K562 (cell line): ENCODE results near the gene PPP1R37. TPM values are rescaled to one million over a fixed set of nuclear protein-coding genes. Genes with fewer than 3 reads are reported as not detected.

ENCODE experiments used
- ATF7 ChIP-seq: fragments of 450-650 bp; IDR thresholded peaks from 2 replicates; pipeline ENCODE4 v1.7.1; 2014; ENCODE audit warnings: mild to moderate bottlenecking, moderate library complexity
- CREB1 ChIP-seq, 2 experiments: sonication (generic) in 1 of 2; formaldehyde crosslinking in 1 of 2; IDR thresholded peaks; 2 replicates each; pipeline versions ENCODE4 v1.6.1 to v1.8.0; 2012 to 2022; ENCODE audit warnings: inconsistent platforms in 1 of 2, mild to moderate bottlenecking in 1 of 2, missing genetic modification reagents in 1 of 2, moderate library complexity in 1 of 2
- GATAD2B ChIP-seq: fragments of 450-650 bp; IDR thresholded peaks from 2 replicates; pipeline ENCODE4 v1.6.1; 2017; ENCODE audit warnings: mild to moderate bottlenecking, borderline replicate concordance
- KLF1 ChIP-seq: fragments of 450-650 bp; IDR thresholded peaks from 2 replicates; pipeline ENCODE4 v1.6.1; 2016; ENCODE audit warnings: missing genetic modification characterization, missing compliant biosample characterization
- MAFG ChIP-seq: fragments of 450-650 bp; conservative IDR thresholded peaks from 2 replicates; pipeline ENCODE4 v1.6.1; 2016; ENCODE audit warnings: missing genetic modification characterization, missing compliant biosample characterization
- MXI1 ChIP-seq: IDR thresholded peaks from 2 replicates; pipeline ENCODE4 v1.6.1; 2011; ENCODE audit warnings: low read depth, mild to moderate bottlenecking, improper control_type of control experiment, low read length
- NONO ChIP-seq, 2 experiments: fragments of 200-400 bp in 1 of 2; fragments of 450-650 bp in 1 of 2; formaldehyde crosslinking in 1 of 2; IDR thresholded peaks; 2 replicates each; pipeline ENCODE4 v1.6.1; 2017; ENCODE audit warnings: low read depth in 2 of 2, mild to moderate bottlenecking in 2 of 2, moderate library complexity in 2 of 2, low read length in 1 of 2
- RBFOX2 ChIP-seq: fragments of 200-400 bp; formaldehyde crosslinking; IDR thresholded peaks from 2 replicates; pipeline ENCODE4 v1.6.1; 2017; ENCODE audit warnings: low read depth, mild to moderate bottlenecking, low read length, moderate library complexity
- SIN3B ChIP-seq: fragments of 450-650 bp; IDR thresholded peaks from 2 replicates; pipeline ENCODE4 v1.6.1; 2017; ENCODE audit warnings: low read depth, mild to moderate bottlenecking, moderate library complexity
- SMARCA4 ChIP-seq: fragments of 450-650 bp; IDR thresholded peaks from 2 replicates; pipeline ENCODE4 v1.6.1; 2016
- SRF ChIP-seq, 2 experiments: fragments of 250-450, 450-650 bp in 1 of 2; sonication (Bioruptor Pico) in 1 of 2; sonication (generic) in 1 of 2; formaldehyde crosslinking; IDR thresholded peaks; 2 replicates each; pipeline versions ENCODE4 v1.5.0 to v1.5.1; 2020 to 2022; ENCODE audit warnings: mild to moderate bottlenecking in 1 of 2, missing genetic modification reagents in 1 of 2
- SRSF1 ChIP-seq: fragments of 200-400 bp; formaldehyde crosslinking; IDR thresholded peaks from 2 replicates; pipeline ENCODE4 v1.6.1; 2017; ENCODE audit warnings: mild to moderate bottlenecking, low read depth, low read length, moderate library complexity
- TBL1XR1 ChIP-seq, 2 experiments: IDR thresholded peaks; 2 replicates each; pipeline ENCODE4 v1.6.1; 2012; ENCODE audit warnings: improper control_type of control experiment in 2 of 2, low read length in 2 of 2, mild to moderate bottlenecking in 1 of 2
- TBP ChIP-seq: optimal IDR thresholded peaks from 2 replicates; pipeline ENCODE3; 2011; ENCODE audit warnings: low read depth, low read length, improper control_type of control experiment
- YY1 ChIP-seq, 3 experiments: IDR thresholded peaks; 2 replicates each; pipeline ENCODE4 v1.6.1; 2011; ENCODE audit warnings: low read length in 2 of 3, mild to moderate bottlenecking in 2 of 3, moderate library complexity in 2 of 3, borderline replicate concordance in 1 of 3, control low read depth in 1 of 3, low read depth in 1 of 3; ENCODE audit not compliant: insufficient read depth in 3 of 3, insufficient replicate concordance in 2 of 3, control insufficient read depth in 1 of 3, insufficient read length in 1 of 3; ENCODE audit errors: extremely low read depth in 1 of 3
- ZNF551 ChIP-seq: fragments of 250-450 bp; sonication (Bioruptor Pico); IDR thresholded peaks from 2 replicates; pipeline ENCODE4 v1.5.0; 2021; ENCODE audit warnings: mild to moderate bottlenecking, moderate library complexity
- polyA plus RNA-seq, 8 experiments: library from polyadenylated mRNA; depleted of rRNA in 4 of 8; stranded (reverse) in 5 of 8; unstranded in 3 of 8; fragments of >200 nt; fragmentation: Nextera tagmentation in 2 of 8; fragmentation: Illumina TruSeq in 1 of 8; extraction: Ambion mirVana in 2 of 8; extraction: Trizol in 1 of 8; gene quantifications; 2 replicates each; pipeline versions ENCODE4 v1.2.1 to v1.2.3, GENCODE V29; 2011 to 2014; ENCODE audit warnings: inconsistent platforms in 1 of 8, missing spikeins in 1 of 8
- total RNA-seq, 7 experiments: library from RNA; depleted of rRNA in 6 of 7; stranded (reverse); fragments of >200 nt in 6 of 7; fragmentation: Illumina TruSeq in 2 of 7; extraction: Trizol in 2 of 7; gene quantifications; 2 replicates each; pipeline versions ENCODE4 v1.2.1 to v1.2.3, GENCODE V29; 2011 to 2021; ENCODE audit warnings: low replicate concordance in 1 of 7
- TF ChIP-seq, protein P1 (sequence below): sonication (generic); IDR thresholded peaks from 2 replicates; pipeline ENCODE4 v1.6.1; 2016
- TF ChIP-seq, protein P2 (sequence below), 2 experiments: IDR thresholded peaks; 2 replicates each; pipeline ENCODE4 v1.6.1; 2011; ENCODE audit warnings: borderline replicate concordance in 1 of 2, control low read depth in 1 of 2, low read depth in 1 of 2, low read length in 1 of 2, mild to moderate bottlenecking in 1 of 2, mixed read lengths in 1 of 2, moderate library complexity in 1 of 2; ENCODE audit not compliant: insufficient read depth in 1 of 2, insufficient read length in 1 of 2, poor library complexity in 1 of 2, severe bottlenecking in 1 of 2; ENCODE audit errors: extremely low read depth in 1 of 2
- TF ChIP-seq, protein P3 (sequence below), 2 experiments: IDR thresholded peaks; 2 replicates each; pipeline ENCODE4 v1.6.1; 2012; ENCODE audit warnings: improper control_type of control experiment in 2 of 2, low read depth in 2 of 2, low read length in 2 of 2, borderline replicate concordance in 1 of 2

The PPP1R37 gene
- total and polyA plus RNA-seq, 9 of the 15 experiments (the other 6 are each of a cell fraction or from before 2014, with no cell fraction given): 0.04 to 20.3 (median 7.3) TPM

DNA sequence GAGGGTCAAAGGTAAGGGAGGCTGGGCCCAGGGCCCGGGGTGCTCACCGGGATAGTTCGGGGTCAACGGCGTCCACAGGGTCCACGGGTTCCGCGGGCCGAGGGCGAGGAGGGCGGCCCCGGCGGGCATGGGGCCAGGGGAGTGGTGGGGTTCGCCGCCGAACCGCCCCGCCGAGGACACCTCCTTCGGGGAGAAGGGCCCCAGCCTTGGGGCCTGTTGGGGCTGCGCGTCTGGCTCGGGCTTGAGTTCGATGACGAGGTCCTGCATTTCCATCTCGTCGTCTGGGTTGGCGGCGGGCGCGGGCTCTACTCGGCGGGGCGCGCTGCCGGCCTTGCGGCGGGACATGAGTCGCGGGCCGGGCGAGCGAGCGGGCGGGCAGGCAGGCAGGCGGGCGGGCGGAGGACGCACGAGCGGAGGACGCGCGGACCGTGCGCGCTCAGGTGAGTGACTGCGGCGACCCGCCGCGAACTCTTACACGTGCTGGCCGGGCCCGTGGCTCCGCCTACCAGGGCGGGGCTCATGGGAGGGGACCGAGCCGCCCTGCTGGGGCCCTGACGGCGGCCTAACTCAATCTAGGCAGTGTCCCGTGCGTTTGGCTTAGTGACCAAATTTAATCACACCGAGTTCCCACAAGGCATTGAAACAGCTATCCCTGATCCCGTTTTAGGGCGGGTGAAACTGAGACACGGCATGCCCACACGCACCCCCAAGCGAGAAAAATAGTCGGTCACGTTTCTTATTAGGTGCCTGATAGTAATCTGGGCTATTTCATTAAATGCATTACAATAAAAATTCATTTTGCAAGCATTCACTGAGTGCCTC, 16.7 kb upstream of the PPP1R37 start, which contains the start of gene ZNF296 (continued):
- TF ChIP-seq ATF7: peak; percentile 55; the same call in 1 of the 2 replicates
- no peak for TF ChIP-seq MAFG (tag)
- TF ChIP-seq, protein P1, sequence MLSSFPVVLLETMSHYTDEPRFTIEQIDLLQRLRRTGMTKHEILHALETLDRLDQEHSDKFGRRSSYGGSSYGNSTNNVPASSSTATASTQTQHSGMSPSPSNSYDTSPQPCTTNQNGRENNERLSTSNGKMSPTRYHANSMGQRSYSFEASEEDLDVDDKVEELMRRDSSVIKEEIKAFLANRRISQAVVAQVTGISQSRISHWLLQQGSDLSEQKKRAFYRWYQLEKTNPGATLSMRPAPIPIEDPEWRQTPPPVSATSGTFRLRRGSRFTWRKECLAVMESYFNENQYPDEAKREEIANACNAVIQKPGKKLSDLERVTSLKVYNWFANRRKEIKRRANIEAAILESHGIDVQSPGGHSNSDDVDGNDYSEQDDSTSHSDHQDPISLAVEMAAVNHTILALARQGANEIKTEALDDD: no peak
- TF ChIP-seq MXI1: peak; percentile 90
- peak; percentile 84 for TF ChIP-seq RBFOX2
- no peak; the same call in 1 of the 2 replicates for TF ChIP-seq CREB1 (IDR thresholded peaks at IDR 0.05)
- peak; percentile 11; the same call in 1 of the 2 replicates for TF ChIP-seq CREB1 (CRISPR knock-in tag; IDR thresholded peaks at IDR 0.05)
- TF ChIP-seq, protein P2, sequence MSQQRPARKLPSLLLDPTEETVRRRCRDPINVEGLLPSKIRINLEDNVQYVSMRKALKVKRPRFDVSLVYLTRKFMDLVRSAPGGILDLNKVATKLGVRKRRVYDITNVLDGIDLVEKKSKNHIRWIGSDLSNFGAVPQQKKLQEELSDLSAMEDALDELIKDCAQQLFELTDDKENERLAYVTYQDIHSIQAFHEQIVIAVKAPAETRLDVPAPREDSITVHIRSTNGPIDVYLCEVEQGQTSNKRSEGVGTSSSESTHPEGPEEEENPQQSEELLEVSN (IDR thresholded peaks at IDR 0.05; ENCODE audit: borderline replicate concordance in 1 of 2, extremely low read depth in 1 of 2, insufficient read depth in 1 of 2, insufficient read length in 1 of 2, low read depth in 1 of 2, low read length in 1 of 2, poor library complexity in 1 of 2, severe bottlenecking in 1 of 2): peak; percentile 76 to 92
- TF ChIP-seq, protein P3, sequence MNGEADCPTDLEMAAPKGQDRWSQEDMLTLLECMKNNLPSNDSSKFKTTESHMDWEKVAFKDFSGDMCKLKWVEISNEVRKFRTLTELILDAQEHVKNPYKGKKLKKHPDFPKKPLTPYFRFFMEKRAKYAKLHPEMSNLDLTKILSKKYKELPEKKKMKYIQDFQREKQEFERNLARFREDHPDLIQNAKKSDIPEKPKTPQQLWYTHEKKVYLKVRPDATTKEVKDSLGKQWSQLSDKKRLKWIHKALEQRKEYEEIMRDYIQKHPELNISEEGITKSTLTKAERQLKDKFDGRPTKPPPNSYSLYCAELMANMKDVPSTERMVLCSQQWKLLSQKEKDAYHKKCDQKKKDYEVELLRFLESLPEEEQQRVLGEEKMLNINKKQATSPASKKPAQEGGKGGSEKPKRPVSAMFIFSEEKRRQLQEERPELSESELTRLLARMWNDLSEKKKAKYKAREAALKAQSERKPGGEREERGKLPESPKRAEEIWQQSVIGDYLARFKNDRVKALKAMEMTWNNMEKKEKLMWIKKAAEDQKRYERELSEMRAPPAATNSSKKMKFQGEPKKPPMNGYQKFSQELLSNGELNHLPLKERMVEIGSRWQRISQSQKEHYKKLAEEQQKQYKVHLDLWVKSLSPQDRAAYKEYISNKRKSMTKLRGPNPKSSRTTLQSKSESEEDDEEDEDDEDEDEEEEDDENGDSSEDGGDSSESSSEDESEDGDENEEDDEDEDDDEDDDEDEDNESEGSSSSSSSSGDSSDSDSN (IDR thresholded peaks at IDR 0.05; ENCODE audit: borderline replicate concordance in 1 of 2, low read depth in 2 of 2, low read length in 2 of 2): peak; percentile 25 to 87; a peak in 3 of 4 replicates
- peak in 1 of 2 experiments; percentile 59; a peak in 1 of 4 replicates for TF ChIP-seq SRF (CRISPR knock-in tag; IDR thresholded peaks at IDR 0.05)
- TF ChIP-seq YY1 (IDR thresholded peaks at IDR 0.05; ENCODE audit: borderline replicate concordance in 1 of 3, control insufficient read depth in 1 of 3, extremely low read depth in 1 of 3, insufficient read depth in 3 of 3, insufficient read length in 1 of 3, insufficient replicate concordance in 2 of 3, low read depth in 1 of 3, low read length in 2 of 3): peak in 1 of 3 experiments; percentile 38
- peak in 1 of 2 experiments; percentile 9; a peak in 2 of 4 replicates for TF ChIP-seq TBL1XR1 (IDR thresholded peaks at IDR 0.05; ENCODE audit: low read length in 2 of 2)
- no peak for TF ChIP-seq SMARCA4
- TF ChIP-seq KLF1 (tag): peak; percentile 58; the same call in 1 of the 2 replicates
- TF ChIP-seq NONO (IDR thresholded peaks at IDR 0.05; ENCODE audit: low read depth in 2 of 2, low read length in 1 of 2): peak in 1 of 2 experiments; percentile 76; a peak in 2 of 4 replicates
- TF ChIP-seq TBP: peak; percentile 76
- peak; percentile 89 for TF ChIP-seq GATAD2B
- TF ChIP-seq SIN3B: 0 out of 2 replicates have a peak, but pooled peaks have one; percentile 32
- no peak for TF ChIP-seq ZNF551 (CRISPR knock-in tag)
- no peak for TF ChIP-seq SRSF1
